Bronchial epithelial cell (primary cell): ENCODE data around the gene ESRRB. TPM values are rescaled to one million over a fixed set of nuclear protein-coding genes. Genes with fewer than 3 reads are reported as not detected.
"Not testable (repeated sequence)": the region's sequence is repeated elsewhere in the genome, so short reads cannot be mapped to it uniquely, and the experiment has no call there.

Source experiments
- DNase-seq: peaks from one replicate; pipeline ENCODE4 v3.0.0-alpha.2; 2010; ENCODE audit warnings: low read depth
- FAIRE-seq: peaks from 2 replicates; lab custom pipeline; 2011; peaks lifted over from hg19 to GRCh38; lab: Jason Lieb, UNC
- H3K27me3 ChIP-seq: 2 replicates; pipeline ENCODE4 v1.5.1; 2011; ENCODE audit warnings: low read length; ENCODE audit not compliant: control insufficient read depth, insufficient read depth
- H3K36me3 ChIP-seq: 2 replicates; pipeline ENCODE4 v1.5.1; 2011; ENCODE audit warnings: low read length; ENCODE audit not compliant: control insufficient read depth, insufficient read depth
- H3K4me3 ChIP-seq: 2 replicates; pipeline ENCODE4 v1.5.1; 2011; ENCODE audit warnings: mild to moderate bottlenecking, low read depth, low read length, control low read depth
- total RNA-seq: library from RNA; depleted of rRNA; stranded (reverse); fragments of >200 nt; gene quantifications from 2 replicates; pipeline ENCODE4 v1.2.1, GENCODE V29; 2014
- TF ChIP-seq, protein P1 (sequence below): IDR thresholded peaks from 2 replicates; pipeline ENCODE4 v1.5.1; 2011; ENCODE audit warnings: mild to moderate bottlenecking, moderate library complexity, low read length, control low read depth, inconsistent platforms; ENCODE audit not compliant: insufficient read depth, severe bottlenecking

ESRRB gene
- total RNA-seq, 1 donor from 2014 or later = not detected

DNA sequence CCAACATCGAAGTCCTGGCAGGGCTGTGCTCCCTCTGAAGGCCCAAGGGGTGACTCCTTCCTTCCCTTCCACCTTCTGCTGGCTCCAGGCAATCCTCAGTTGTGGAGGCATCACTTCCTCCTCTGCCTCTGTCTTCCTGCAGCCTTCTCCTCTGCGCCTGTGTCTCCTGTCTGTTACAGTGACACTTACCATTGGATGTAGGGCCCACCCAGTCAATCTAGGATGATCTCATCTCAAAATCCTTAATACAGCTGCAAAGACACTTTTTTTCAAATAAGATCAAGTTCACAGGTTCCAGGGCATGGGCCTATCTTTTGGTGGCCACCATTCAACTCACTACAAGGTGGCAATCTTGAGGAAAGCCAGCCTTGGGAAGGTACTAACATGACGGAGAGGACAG, 155.1 kb downstream of the ESRRB start:
- FAIRE-seq = no peak
- TF ChIP-seq, protein P1, sequence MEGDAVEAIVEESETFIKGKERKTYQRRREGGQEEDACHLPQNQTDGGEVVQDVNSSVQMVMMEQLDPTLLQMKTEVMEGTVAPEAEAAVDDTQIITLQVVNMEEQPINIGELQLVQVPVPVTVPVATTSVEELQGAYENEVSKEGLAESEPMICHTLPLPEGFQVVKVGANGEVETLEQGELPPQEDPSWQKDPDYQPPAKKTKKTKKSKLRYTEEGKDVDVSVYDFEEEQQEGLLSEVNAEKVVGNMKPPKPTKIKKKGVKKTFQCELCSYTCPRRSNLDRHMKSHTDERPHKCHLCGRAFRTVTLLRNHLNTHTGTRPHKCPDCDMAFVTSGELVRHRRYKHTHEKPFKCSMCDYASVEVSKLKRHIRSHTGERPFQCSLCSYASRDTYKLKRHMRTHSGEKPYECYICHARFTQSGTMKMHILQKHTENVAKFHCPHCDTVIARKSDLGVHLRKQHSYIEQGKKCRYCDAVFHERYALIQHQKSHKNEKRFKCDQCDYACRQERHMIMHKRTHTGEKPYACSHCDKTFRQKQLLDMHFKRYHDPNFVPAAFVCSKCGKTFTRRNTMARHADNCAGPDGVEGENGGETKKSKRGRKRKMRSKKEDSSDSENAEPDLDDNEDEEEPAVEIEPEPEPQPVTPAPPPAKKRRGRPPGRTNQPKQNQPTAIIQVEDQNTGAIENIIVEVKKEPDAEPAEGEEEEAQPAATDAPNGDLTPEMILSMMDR = no peak
- Histone ChIP-seq H3K36me3 (no peaks in the 10 kb centered on the region), H3K4me3 (no peak overlapping the region), H3K27me3 (no peaks in the 10 kb centered on the region)
- DNase-seq = no peak

DNA sequence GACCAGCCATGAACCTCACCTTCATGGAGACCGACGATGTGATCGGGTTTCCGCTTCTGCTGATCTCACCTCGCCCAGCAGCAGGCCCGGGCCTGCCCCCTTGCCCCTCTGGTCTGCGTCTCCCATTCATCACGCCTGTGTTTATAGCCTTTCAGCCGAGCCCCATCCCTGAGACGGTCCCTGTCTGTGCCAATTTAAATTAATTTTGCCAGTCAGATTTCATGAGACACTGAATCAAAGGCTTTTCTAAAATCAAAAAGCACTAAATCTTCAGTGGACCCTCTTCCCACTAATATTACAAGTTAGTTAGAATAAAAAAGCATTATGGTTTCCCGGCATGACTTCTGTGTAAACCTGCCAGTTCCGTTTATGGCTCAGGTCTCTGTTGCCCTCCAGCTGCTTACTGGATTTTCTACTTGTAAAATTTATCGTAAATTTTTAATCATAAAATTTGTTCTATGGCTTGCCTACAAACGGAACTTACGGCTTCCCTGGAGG, 155.9 kb downstream of the ESRRB start:
- no peaks in the 10 kb centered on the region for H3K36me3 ChIP-seq
- H3K27me3 ChIP-seq = no peaks in the 10 kb centered on the region
- peak; percentile 69 for DNase-seq
- H3K4me3 ChIP-seq = no peak overlapping the region
- TF ChIP-seq, protein P1 = no peak
- no peak for FAIRE-seq

DNA sequence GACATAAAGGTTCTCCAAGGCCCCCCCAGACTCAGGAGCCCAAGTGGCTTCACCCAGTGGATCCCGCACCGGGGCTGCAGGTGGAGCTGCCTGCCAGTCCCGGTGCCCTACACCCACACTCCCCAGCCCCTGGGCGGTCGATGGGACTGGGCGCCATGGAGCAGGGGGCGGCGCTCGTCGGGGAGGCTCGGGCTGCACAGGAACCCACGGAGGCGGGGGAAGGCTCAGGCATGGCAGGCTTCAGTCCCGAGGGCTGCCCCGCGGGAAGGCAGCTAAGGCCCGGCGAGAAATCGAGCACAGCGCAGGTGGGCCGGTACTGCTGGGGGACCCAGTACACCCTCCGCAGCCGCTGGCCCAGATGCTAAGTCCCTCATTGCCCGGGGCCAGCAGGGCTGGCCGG, 160.7 kb downstream of the ESRRB start:
- not testable (repeated sequence) for H3K27me3 ChIP-seq, DNase-seq, H3K4me3 ChIP-seq, FAIRE-seq, H3K36me3 ChIP-seq

DNA sequence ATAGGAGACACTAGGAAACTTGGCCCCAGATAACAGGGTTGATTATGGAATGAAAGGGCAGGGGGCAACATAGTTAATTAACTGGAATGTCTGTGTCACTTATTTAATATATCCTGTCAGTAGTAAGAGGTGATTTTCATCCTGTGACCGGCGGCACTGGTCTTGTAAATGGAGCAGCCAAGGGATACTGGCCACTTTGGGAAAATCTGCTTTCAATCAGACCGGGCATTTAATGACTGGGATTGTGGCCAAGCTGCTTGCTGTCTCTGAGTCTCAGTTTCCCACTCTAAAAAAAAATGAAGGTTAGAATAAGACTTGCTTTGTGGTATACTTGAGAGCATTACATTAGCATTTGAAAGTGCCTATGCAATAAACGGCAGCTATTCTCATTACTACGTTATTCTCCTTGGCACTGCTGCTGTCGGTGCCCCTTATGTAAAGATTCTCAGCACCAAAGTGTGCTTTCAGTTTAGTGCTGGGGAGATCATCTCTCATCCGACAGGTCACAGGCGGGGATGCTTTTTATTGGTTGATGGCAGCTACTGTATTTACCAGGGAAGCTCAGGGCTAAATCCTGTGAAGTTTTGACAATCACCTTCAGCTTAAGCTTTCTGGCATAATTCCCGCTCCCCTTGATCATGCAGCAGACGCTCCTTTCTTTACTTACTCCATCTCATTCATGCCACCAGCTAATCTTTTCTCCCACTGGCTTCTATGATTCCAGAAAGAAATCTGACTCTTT, 162.1 kb downstream of the ESRRB start:
- TF ChIP-seq, protein P1 = no peak
- no peaks in the 10 kb centered on the region for H3K36me3 ChIP-seq
- FAIRE-seq = no peak
- no peaks in the 10 kb centered on the region for H3K27me3 ChIP-seq
- H3K4me3 ChIP-seq = no peak overlapping the region
- no peak for DNase-seq

DNA sequence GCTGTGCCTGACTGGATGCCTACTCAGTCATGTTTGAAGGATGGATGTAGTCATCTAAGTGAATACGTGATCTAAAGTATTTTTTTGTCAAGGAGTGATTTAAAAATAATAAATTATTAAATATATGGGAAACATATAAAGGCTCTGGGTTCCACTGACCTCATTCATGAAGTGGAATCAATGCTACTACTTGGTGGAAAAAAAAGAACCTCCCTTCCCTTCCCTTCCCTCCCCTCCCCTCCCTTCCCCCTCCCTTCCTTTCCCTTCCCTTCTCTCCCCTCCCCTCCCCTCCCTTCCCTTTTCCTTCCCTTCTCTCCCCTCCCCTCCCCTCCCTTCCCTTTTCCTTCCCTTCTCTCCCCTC, 162.7 kb downstream of the ESRRB start:
- no peak for FAIRE-seq
- H3K27me3 ChIP-seq = no peaks in the 10 kb centered on the region
- TF ChIP-seq, protein P1 = no peak
- H3K36me3 ChIP-seq = no peaks in the 10 kb centered on the region
- no peak for DNase-seq
- no peak overlapping the region for H3K4me3 ChIP-seq

DNA sequence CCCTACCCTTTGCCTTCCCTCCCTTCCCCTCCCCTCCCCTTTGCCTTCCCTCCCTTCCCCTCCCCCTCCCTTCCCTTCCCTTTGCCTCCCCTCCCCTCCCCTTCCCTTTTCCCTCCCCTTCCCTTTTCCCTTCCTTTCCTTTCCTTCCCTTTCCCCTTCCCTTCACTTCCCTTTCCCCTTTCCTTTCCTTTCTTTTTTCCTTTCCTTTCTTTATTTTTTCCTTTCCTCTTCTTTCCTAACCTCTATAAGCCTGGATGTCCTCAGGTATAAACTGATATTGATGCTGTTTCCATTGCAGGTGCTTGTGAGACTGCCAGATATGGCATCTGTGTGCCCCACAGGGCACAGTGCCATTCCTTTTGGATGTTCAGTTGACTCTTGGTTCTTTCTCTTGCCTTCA, 163.2 kb downstream of the ESRRB start:
- FAIRE-seq (no peak), DNase-seq (no peak)
- no peaks in the 10 kb centered on the region for H3K36me3 ChIP-seq
- H3K27me3 ChIP-seq = no peaks in the 10 kb centered on the region
- no peak overlapping the region for H3K4me3 ChIP-seq
- TF ChIP-seq, protein P1 = no peak
